ENCODE measurements around the gene LTK. TPM values are rescaled to one million over a fixed set of nuclear protein-coding genes. Genes with fewer than 3 reads are reported as not detected.
A peak's percentile ranks its signal among the peaks of the same experiment; 100 is the strongest.

The LTK gene
- total RNA-seq, 1 experiment from 2014 or later, result 9.2 TPM

- ChIA-PET POLR2A (interaction anchor here (0.7 to 1.4 kb wide), 4 partner anchors 12 to 72 kb away, joined by 3 to 4 read pairs (median 3); partner anchors contain the start of gene RPAP1), CTCF (interaction anchor here (0.7 kb wide), 1 partner anchor 114 kb away, joined by 3 read pairs; no protein-coding TSS in a partner anchor), RAD21 (ENCODE audit: low non-redundant PET in 1 of 2, low total read pairs in 2 of 2, uncharacterized antibody in 2 of 2, unreplicated experiment in 2 of 2) (interaction anchor here in 1 of 2 experiments (0.7 kb wide), 1 partner anchor 101 kb away, joined by 3 read pairs; no protein-coding TSS in a partner anchor)
- Histone ChIP-seq H3K4me1 (ENCODE audit: control insufficient read depth in 1 of 2, insufficient read depth in 2 of 2, low read length in 2 of 2) (peaks cover 37 to 71% of the 10 kb centered on the region in 2 experiments), H3K9me2 (ENCODE audit: insufficient read depth) (no peaks in the 10 kb centered on the region), H3K36me3 (ENCODE audit: control insufficient read depth in 1 of 2, insufficient read depth in 2 of 2, low read length in 2 of 2) (no peaks in the 10 kb centered on the region), H3K9me3 (ENCODE audit: control insufficient read depth in 1 of 2, insufficient read depth in 1 of 2, low read depth in 1 of 2, low read length in 2 of 2) (no peaks in the 10 kb centered on the region), H3K4me2 (ENCODE audit: low read length) (peak overlapping the region; percentile 60), H3K27ac (ENCODE audit: low read depth, low read length) (peak overlapping the region; percentile 21), H2AFZ (ENCODE audit: low read depth, low read length, poor library complexity, severe bottlenecking) (no peak overlapping the region), H3K4me3 (replicated peaks in 1 of 2; ENCODE audit: low read depth in 1 of 2, low read length in 2 of 2) (no peak overlapping the region), H4K20me1 (ENCODE audit: insufficient read depth) (no peaks in the 10 kb centered on the region), H3K27me3 (ENCODE audit: insufficient read depth, low read length) (no peaks in the 10 kb centered on the region), H3K9ac (ENCODE audit: low read length) (no peak overlapping the region; the same call in 1 of the 2 replicates), H3K79me2 (ENCODE audit: insufficient read depth, low read length) (no peaks in the 10 kb centered on the region)
- intact Hi-C loops (cut with micrococcal nuclease), result no loop called here
- BruUV-seq (replicated peaks), result no TSS peak
- ATAC-seq (peak; percentile 39), DNase-seq (ENCODE audit: low read depth, low spot score) (peak; percentile 89)
- TF ChIP-seq JUND (IDR thresholded peaks at IDR 0.05) (peak; percentile 96), EZH2 (IDR thresholded peaks at IDR 0.05) (no peak), EZH2phosphoT487 (IDR thresholded peaks at IDR 0.05; ENCODE audit: borderline replicate concordance) (no peak), YY1 (IDR thresholded peaks at IDR 0.05; ENCODE audit: extremely low read depth, insufficient replicate concordance, low read depth, low read length) (peak; percentile 24), TCF7L2 (IDR thresholded peaks at IDR 0.05; ENCODE audit: borderline replicate concordance, extremely low read depth, insufficient read depth, insufficient read length) (peak; percentile 92), SP1 (IDR thresholded peaks at IDR 0.05; ENCODE audit: low read depth) (peak; percentile 84), MAX (IDR thresholded peaks at IDR 0.05) (peak; percentile 51), FOSL1 (IDR thresholded peaks at IDR 0.05; ENCODE audit: low read depth) (peak; percentile 94), CBX3 (IDR thresholded peaks at IDR 0.05; ENCODE audit: low read depth) (peak; percentile 79; the same call in 1 of the 2 replicates), ZBTB33 (IDR thresholded peaks at IDR 0.05; ENCODE audit: extremely low read depth, insufficient replicate concordance, low read length) (no peak)
Measured at GRCh38 chr15:41490355-41490754, 23.3 kb downstream of the LTK start.

Data from HCT116 (cell line).